ENCODE data around the gene CPEB4. TPM values are rescaled to one million over a fixed set of nuclear protein-coding genes. Genes with fewer than 3 reads are reported as not detected.

Gene CPEB4
- total RNA-seq, 4 donors from 2014 or later = 97.8 to 109 (median 102) TPM

- ATAC-seq (peak in 1 of 2 donors; percentile 28), DNase-seq (no peak)
- Histone ChIP-seq H3K4me3 (no peak overlapping the region), H3K36me3 (peaks cover 3 to 81% of the 10 kb centered on the region in 2 donors), H3K27me3 (no peaks in the 10 kb centered on the region), H3K27ac (peak overlapping the region; percentile 85 to 92 (median 88)), H3K9me3 (no peaks in the 10 kb centered on the region), H3K4me1 (peaks cover 22 to 37% of the 10 kb centered on the region in 2 donors)
- in situ Hi-C loops (cut with MboI; ENCODE audit: low sequenced_read_pairs in 4 of 4) = loop anchor here in 2 of 4 donors (25.0 kb wide), 1 partner anchor 191 kb away; no protein-coding TSS in a partner anchor
- TF ChIP-seq POLR2A (IDR thresholded peaks at IDR 0.05) = no peak
- no peak for TF ChIP-seq CTCF (IDR thresholded peaks at IDR 0.05 in 4 of 5, conservative IDR thresholded peaks at IDR 0.05 in 1 of 5)
- intact Hi-C loops (cut with DNase I; ENCODE audit: low total_unique reads) = no loop called here
These were observed 65.5 kb downstream of the CPEB4 start for GRCh38 chr5:173953528-173954090.

GRCh38 chr5:173954671-173955521 lies 66.7 kb downstream of the CPEB4 start:
- in situ Hi-C loops (cut with MboI; ENCODE audit: low sequenced_read_pairs in 4 of 4) = loop anchor here in 2 of 4 donors (25.0 kb wide), 1 partner anchor 193 kb away; no protein-coding TSS in a partner anchor
- no peak for TF ChIP-seq CTCF (IDR thresholded peaks at IDR 0.05 in 4 of 5, conservative IDR thresholded peaks at IDR 0.05 in 1 of 5)
- peak; percentile 18 to 47 for TF ChIP-seq POLR2A (IDR thresholded peaks at IDR 0.05)
- peaks cover 22 to 41% of the 10 kb centered on the region in 2 donors for H3K4me1 ChIP-seq

GRCh38 chr5:173960986-173961385 lies 72.8 kb downstream of the CPEB4 start:
- intact Hi-C loops (cut with DNase I; ENCODE audit: low total_unique reads) = no loop called here
- peaks cover 0 to 18% of the 10 kb centered on the region in 2 donors for H3K36me3 ChIP-seq
- H3K9me3 ChIP-seq = no peaks in the 10 kb centered on the region
- TF ChIP-seq CTCF (IDR thresholded peaks at IDR 0.05 in 4 of 5, conservative IDR thresholded peaks at IDR 0.05 in 1 of 5) = no peak
- no peak for TF ChIP-seq POLR2A (IDR thresholded peaks at IDR 0.05)
- no peak for DNase-seq
- H3K4me3 ChIP-seq = no peak overlapping the region
- no peaks in the 10 kb centered on the region for H3K27me3 ChIP-seq
- peaks cover 17 to 23% of the 10 kb centered on the region in 2 donors for H3K4me1 ChIP-seq
- H3K27ac ChIP-seq = peak overlapping the region; percentile 76 to 88 (median 84)
- no peak for ATAC-seq
- in situ Hi-C loops (cut with MboI; ENCODE audit: low sequenced_read_pairs in 4 of 4) = loop anchor here (10.0 to 25.0 kb wide), 4 partner anchors 66 to 206 kb away; no protein-coding TSS in a partner anchor

More at GRCh38 chr5:173954671-173955521, 66.7 kb downstream of the CPEB4 start:
- H3K4me3 ChIP-seq = no peak overlapping the region
- H3K27me3 ChIP-seq = no peaks in the 10 kb centered on the region
- H3K36me3 ChIP-seq = peaks cover 3 to 69% of the 10 kb centered on the region in 2 donors
- peak overlapping the region; percentile 85 to 92 (median 88) for H3K27ac ChIP-seq
- no peaks in the 10 kb centered on the region for H3K9me3 ChIP-seq
- DNase-seq = peak; percentile 40 to 66
- peak; percentile 97 to 98 for ATAC-seq
- intact Hi-C loops (cut with DNase I; ENCODE audit: low total_unique reads) = no loop called here

GRCh38 chr5:173961418-173961817 lies 73.3 kb downstream of the CPEB4 start:
- Histone ChIP-seq H3K27me3 (no peaks in the 10 kb centered on the region), H3K4me3 (no peak overlapping the region), H3K36me3 (peaks cover 0 to 16% of the 10 kb centered on the region in 2 donors), H3K4me1 (peaks cover 16 to 21% of the 10 kb centered on the region in 2 donors), H3K27ac (peak overlapping the region; percentile 76 to 88 (median 84)), H3K9me3 (no peaks in the 10 kb centered on the region)
- no peak for ATAC-seq
- no peak for DNase-seq
- intact Hi-C loops (cut with DNase I; ENCODE audit: low total_unique reads) (no loop called here), in situ Hi-C loops (cut with MboI; ENCODE audit: low sequenced_read_pairs in 4 of 4) (loop anchor here (10.0 to 25.0 kb wide), 4 partner anchors 67 to 207 kb away; no protein-coding TSS in a partner anchor)
- no peak for TF ChIP-seq POLR2A (IDR thresholded peaks at IDR 0.05)
- TF ChIP-seq CTCF (IDR thresholded peaks at IDR 0.05 in 4 of 5, conservative IDR thresholded peaks at IDR 0.05 in 1 of 5) = no peak
